Measurements from ENCODE around the gene ADCY1. TPM values are rescaled to one million over a fixed set of nuclear protein-coding genes. Genes with fewer than 3 reads are reported as not detected.
"Not testable (repeated sequence)": the region's sequence is repeated elsewhere in the genome, so short reads cannot be mapped to it uniquely, and the experiment has no call there.

The ADCY1 gene
- total RNA-seq, 1 donor from 2014 or later, result 13.7 TPM

DNA sequence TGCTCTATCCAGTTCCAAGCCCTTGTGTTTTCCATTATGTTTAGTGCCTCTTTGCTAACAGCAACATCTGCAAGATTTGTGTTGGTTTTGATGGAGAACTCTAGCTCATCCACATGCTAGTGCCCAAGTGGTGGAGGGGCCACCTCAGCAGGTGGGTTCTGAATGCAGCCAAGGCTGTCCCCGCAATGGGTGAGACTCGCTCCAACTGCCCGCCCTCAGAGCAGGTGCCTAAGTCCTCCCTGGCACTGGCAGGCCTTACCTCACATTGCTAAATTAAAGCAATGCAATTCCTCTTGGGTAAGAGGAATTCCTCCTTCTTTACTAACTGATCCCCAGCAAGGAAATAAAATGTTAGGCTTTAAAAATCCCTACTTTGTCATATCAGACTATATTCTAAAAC is 146.8 kb downstream of the ADCY1 start:
- Mint-ChIP-seq H3K4me3 (no peak overlapping the region), H3K36me3 (ENCODE audit: low read depth) (peaks cover 24% of the 10 kb centered on the region), H3K27ac (ENCODE audit: unreplicated experiment) (no peak overlapping the region), H3K9me3 (no peaks in the 10 kb centered on the region), H3K4me1 (no peaks in the 10 kb centered on the region), H3K27me3 (ENCODE audit: low read depth) (no peaks in the 10 kb centered on the region)
- TF ChIP-seq, protein P1, sequence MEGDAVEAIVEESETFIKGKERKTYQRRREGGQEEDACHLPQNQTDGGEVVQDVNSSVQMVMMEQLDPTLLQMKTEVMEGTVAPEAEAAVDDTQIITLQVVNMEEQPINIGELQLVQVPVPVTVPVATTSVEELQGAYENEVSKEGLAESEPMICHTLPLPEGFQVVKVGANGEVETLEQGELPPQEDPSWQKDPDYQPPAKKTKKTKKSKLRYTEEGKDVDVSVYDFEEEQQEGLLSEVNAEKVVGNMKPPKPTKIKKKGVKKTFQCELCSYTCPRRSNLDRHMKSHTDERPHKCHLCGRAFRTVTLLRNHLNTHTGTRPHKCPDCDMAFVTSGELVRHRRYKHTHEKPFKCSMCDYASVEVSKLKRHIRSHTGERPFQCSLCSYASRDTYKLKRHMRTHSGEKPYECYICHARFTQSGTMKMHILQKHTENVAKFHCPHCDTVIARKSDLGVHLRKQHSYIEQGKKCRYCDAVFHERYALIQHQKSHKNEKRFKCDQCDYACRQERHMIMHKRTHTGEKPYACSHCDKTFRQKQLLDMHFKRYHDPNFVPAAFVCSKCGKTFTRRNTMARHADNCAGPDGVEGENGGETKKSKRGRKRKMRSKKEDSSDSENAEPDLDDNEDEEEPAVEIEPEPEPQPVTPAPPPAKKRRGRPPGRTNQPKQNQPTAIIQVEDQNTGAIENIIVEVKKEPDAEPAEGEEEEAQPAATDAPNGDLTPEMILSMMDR (conservative IDR thresholded peaks at IDR 0.05), result no peak
- DNase-seq (ENCODE audit: low read depth, low spot score), result no peak

DNA sequence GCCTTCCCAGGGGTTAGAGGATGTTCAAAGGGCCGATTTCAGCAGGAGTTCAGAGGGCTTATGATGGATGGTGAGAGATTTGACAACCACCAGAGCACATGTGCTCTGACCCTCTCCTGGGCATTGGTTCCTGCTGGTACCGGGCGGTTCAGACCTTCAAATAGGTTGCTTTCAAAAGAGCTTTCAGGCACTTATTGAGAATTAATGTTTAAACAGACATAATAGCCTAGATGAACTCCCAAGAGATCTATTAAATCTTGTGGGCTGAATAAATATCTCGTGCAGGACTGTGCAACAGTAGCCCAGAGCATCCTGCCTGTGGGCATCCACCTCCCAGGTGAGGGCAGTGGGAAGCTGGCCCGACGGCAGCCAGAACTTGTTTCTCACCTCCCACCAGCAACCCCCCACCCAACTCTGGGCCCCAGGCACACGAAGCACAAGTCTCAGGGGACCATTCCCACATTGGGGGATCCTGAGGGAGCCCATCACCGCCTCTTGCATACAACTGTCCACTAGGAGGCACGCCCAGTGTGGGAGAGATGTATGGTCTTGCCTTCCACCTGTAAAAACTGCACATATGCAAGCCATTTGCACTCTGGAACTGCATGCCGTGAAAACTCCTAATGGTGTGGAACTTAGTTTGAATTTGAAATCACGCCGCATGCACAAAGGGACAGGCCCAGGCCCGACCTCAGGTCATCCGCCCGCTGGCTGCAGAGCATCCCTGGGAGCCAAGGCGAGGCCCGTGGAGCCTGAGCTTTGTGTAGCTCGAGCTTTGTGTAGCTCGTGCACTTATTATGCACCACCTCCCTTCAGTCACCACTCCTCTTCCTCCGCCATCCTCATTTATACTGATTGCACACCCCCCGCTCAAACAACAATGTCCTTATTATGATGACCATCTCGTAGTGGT is 147.8 kb downstream of the ADCY1 start:
- H3K4me3 Mint-ChIP-seq, result no peak overlapping the region
- no peaks in the 10 kb centered on the region for H3K9me3 Mint-ChIP-seq
- no peaks in the 10 kb centered on the region for H3K4me1 Mint-ChIP-seq
- H3K36me3 Mint-ChIP-seq (ENCODE audit: low read depth), result peaks cover 28% of the 10 kb centered on the region
- TF ChIP-seq, protein P1 (conservative IDR thresholded peaks at IDR 0.05), result peak; percentile 31
- no peak overlapping the region for H3K27ac Mint-ChIP-seq (ENCODE audit: unreplicated experiment)
- DNase-seq (ENCODE audit: low read depth, low spot score), result no peak
- H3K27me3 Mint-ChIP-seq (ENCODE audit: low read depth), result no peaks in the 10 kb centered on the region

DNA sequence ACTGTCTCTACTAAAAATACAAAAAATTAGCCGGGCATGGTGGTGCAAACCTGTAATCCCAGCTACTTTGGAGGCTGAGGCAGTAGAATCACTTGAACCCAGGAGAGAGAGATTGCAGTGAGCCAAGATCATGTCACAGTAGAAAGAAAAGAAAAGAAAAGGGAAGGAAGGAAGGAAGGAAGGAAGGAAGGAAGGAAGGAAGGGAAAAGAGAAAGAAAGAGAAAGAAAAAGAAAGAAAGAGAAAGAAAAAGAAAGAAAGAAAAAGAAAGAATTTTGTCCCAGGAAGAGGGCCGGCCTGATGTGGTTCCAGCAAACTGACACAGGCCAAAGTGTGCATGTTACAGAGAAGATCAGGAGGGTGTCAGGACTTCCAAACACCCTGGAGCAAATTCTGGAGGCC is 151.1 kb downstream of the ADCY1 start:
- peak overlapping the region; percentile 62 for H3K27ac Mint-ChIP-seq (ENCODE audit: unreplicated experiment)
- H3K4me1 Mint-ChIP-seq; H3K9me3 Mint-ChIP-seq; DNase-seq (ENCODE audit: low read depth, low spot score); H3K4me3 Mint-ChIP-seq; H3K27me3 Mint-ChIP-seq (ENCODE audit: low read depth): not testable (repeated sequence)
- H3K36me3 Mint-ChIP-seq (ENCODE audit: low read depth), result peaks cover 35% of the 10 kb centered on the region

DNA sequence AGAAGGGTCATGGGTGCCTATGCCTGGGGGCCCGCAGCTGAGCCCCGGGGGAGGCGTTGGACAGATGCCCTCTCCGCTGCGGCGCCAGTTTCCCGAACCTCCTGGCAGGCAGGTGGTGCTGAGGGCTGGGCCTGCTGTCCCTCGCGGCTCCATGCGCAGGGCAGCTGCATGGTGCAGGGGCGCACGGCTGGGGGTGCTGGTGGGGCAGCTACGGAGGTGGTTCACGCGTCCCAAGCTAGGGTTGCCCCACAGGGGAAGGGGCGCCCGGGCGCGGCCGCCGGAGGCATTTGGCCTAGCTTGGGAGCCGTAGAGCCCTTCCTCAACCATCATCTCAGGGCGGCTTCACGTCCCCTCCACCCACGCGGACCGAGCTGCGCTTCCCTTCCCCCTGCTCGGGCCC is 152.7 kb downstream of the ADCY1 start:
- no peaks in the 10 kb centered on the region for H3K9me3 Mint-ChIP-seq
- DNase-seq (ENCODE audit: low read depth, low spot score), result no peak
- TF ChIP-seq, protein P1 (conservative IDR thresholded peaks at IDR 0.05), result no peak
- H3K27me3 Mint-ChIP-seq (ENCODE audit: low read depth), result no peaks in the 10 kb centered on the region
- H3K4me3 Mint-ChIP-seq, result no peak overlapping the region
- H3K4me1 Mint-ChIP-seq, result no peaks in the 10 kb centered on the region
- peaks cover 35% of the 10 kb centered on the region for H3K36me3 Mint-ChIP-seq (ENCODE audit: low read depth)
- H3K27ac Mint-ChIP-seq (ENCODE audit: unreplicated experiment), result no peak overlapping the region

DNA sequence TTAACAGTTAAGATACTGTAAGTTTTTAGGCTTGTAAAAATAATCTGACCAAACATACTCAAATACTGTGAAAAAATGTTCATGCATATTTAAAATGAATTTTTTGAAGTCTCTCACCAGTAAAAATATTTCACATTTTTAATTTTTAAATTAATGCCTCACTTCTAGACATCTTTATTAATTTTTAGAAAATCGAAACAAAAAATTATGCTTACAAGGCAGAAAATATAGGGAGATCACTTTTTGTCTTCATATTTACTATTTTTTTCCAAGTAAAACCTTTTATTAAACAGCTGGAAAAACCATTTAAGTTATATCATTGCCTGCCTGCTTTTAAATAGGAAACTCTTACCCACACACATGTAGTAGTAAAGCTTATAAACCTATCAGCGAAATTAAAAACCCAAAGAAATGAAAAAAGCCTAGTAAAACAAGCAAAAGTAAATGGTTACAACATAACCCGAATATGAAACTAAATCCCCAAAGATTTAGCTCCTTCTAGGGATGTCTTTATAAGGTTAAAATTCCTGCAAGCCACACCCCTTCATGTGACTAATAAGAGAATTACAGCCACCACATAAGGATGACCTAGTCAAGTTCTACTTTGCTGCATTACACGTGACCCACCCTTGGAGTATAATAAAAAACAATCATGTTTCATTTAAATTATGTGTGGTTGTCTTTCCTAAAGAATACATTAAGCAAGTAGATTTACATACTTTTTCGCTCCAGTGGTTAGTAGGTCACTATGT is 157.7 kb downstream of the ADCY1 start:
- H3K4me3 Mint-ChIP-seq; H3K27ac Mint-ChIP-seq (ENCODE audit: unreplicated experiment); H3K9me3 Mint-ChIP-seq; H3K27me3 Mint-ChIP-seq (ENCODE audit: low read depth); DNase-seq (ENCODE audit: low read depth, low spot score); H3K4me1 Mint-ChIP-seq: not testable (repeated sequence)
- peaks cover 15% of the 10 kb centered on the region for H3K36me3 Mint-ChIP-seq (ENCODE audit: low read depth)

DNA sequence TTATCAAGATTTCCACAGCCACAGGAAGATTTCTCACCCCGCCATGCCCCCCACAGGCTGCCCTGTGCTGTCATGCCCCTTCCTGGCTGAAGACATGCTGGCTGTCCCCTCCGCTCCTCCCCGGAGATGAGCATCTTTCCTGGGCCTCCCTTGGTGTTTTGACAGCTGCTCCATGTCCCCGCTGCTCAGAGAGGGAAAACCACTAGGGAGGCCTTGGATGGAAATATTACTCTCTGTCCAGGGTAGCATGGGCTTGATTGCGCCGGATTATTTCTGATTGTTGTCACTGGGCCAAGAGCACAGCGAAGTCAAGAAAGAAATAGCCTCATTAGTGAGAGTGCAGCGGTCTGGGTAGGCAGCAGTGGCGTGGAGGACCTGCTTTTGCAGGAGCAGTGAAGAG is 164.8 kb downstream of the ADCY1 start:
- H3K36me3 Mint-ChIP-seq (ENCODE audit: low read depth), result peaks cover 38% of the 10 kb centered on the region
- not testable (repeated sequence) for H3K27me3 Mint-ChIP-seq (ENCODE audit: low read depth); H3K4me3 Mint-ChIP-seq; H3K4me1 Mint-ChIP-seq; H3K27ac Mint-ChIP-seq (ENCODE audit: unreplicated experiment); H3K9me3 Mint-ChIP-seq; DNase-seq (ENCODE audit: low read depth, low spot score)

DNA sequence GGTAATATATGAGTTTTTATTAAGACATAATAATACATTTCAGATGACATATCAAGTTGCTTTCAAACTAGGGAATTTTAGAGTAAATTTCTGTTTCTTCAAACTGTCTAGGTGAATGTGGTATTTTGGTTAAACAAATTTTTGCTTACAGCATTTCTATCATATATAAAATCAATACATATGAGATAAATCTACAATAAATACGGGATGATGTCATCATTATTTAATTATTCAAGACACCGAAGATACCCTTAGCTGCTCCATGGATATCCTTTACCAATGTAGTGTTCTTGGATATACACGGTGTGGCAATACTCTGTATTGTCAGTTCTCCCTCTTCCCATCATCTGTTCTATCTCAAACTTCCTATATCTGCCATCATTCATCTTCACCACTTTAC is 166.4 kb downstream of the ADCY1 start:
- not testable (repeated sequence) for H3K4me3 Mint-ChIP-seq; H3K9me3 Mint-ChIP-seq; DNase-seq (ENCODE audit: low read depth, low spot score); H3K27me3 Mint-ChIP-seq (ENCODE audit: low read depth); H3K27ac Mint-ChIP-seq (ENCODE audit: unreplicated experiment); H3K4me1 Mint-ChIP-seq
- H3K36me3 Mint-ChIP-seq (ENCODE audit: low read depth), result peaks cover 37% of the 10 kb centered on the region

All from neural crest cell (in vitro differentiated cells).